Heart left ventricle (tissue), 13 donors: Measurements from ENCODE around the gene ZNF618.

Experiments
- POLR2A ChIP-seq, 2 donors: fragments of 450-650 bp; IDR thresholded peaks; one replicate each; pipeline ENCODE4 v1.6.1; 2017; ENCODE audit warnings: antibody characterized with exemption in 2 of 2, mild to moderate bottlenecking in 2 of 2, moderate library complexity in 2 of 2
- TF ChIP-seq, protein P1 (sequence below), 12 donors: fragments of 200-600 bp; sonication (generic) in 4 of 12; IDR thresholded peaks; one replicate each; pipeline versions ENCODE4 v1.5.0 to v1.8.0; 2018 to 2022; ENCODE audit warnings: antibody characterized with exemption in 12 of 12, mild to moderate bottlenecking in 5 of 12
- donor health status: ischemic (EF 13 %, LVEDD 7.1; RV severe dilation, severe dysfunction).
- donor health status: DM: no; HTN: yes; CAD: no.
- donor health status: DM: no; HTN: no; CAD: no.
- donor health status: ischemic (EF 25% LVEDD 6.9; RV normal size, moderate dysfunction).
- donor health status: ischemic (EF 25% LVEDD 5.7; RV mildly dilated, moderate dysfunction).
- donor health status: ischemic (EF 35%, LVEDD 5.7; RV mildly dilated, moderate dysfunction).
- donor health status: nonischemic (EF 11% LVEDD 7.7; RV severe dilation, severe dysfunction).
- donor health status: DM: yes; HTN: yes; CAD: no.
- donor health status: PGD.
- donor health status: ischemic (EF 29% LVEDD 5.4; RV normal size, mild dysfunction).
- donor health status: nonischemic (EF 23%, LVEDD 6.1; RV moderate dilation, normal function).

GRCh38 chr9:113890704-113891103 lies 14.6 kb downstream of the ZNF618 start:
- TF ChIP-seq, protein P1, sequence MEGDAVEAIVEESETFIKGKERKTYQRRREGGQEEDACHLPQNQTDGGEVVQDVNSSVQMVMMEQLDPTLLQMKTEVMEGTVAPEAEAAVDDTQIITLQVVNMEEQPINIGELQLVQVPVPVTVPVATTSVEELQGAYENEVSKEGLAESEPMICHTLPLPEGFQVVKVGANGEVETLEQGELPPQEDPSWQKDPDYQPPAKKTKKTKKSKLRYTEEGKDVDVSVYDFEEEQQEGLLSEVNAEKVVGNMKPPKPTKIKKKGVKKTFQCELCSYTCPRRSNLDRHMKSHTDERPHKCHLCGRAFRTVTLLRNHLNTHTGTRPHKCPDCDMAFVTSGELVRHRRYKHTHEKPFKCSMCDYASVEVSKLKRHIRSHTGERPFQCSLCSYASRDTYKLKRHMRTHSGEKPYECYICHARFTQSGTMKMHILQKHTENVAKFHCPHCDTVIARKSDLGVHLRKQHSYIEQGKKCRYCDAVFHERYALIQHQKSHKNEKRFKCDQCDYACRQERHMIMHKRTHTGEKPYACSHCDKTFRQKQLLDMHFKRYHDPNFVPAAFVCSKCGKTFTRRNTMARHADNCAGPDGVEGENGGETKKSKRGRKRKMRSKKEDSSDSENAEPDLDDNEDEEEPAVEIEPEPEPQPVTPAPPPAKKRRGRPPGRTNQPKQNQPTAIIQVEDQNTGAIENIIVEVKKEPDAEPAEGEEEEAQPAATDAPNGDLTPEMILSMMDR (IDR thresholded peaks at IDR 0.05): no peak
- TF ChIP-seq POLR2A (IDR thresholded peaks at IDR 0.05): no peak
